Type B pancreatic cell (in vitro differentiated cells): ENCODE results near the gene MPP2. TPM values are rescaled to one million over a fixed set of nuclear protein-coding genes. Genes with fewer than 3 reads are reported as not detected.

Experiments used
- DNase-seq: peaks from one replicate; pipeline ENCODE4 v3.0.0; 2021; ENCODE audit warnings: mixed read lengths; ENCODE audit not compliant: unreplicated experiment; ENCODE audit errors: extremely low spot score
- H3K27ac Mint-ChIP-seq: 2 replicates; pipeline ENCODE4 v1.8.0; 2021; ENCODE audit warnings: mild to moderate bottlenecking, mixed read lengths
- H3K27me3 Mint-ChIP-seq: 2 replicates; pipeline ENCODE4 v1.8.0; 2021; ENCODE audit warnings: mixed read lengths
- H3K36me3 Mint-ChIP-seq: 2 replicates; pipeline ENCODE4 v1.8.0; 2021; ENCODE audit warnings: mixed read lengths
- H3K4me1 Mint-ChIP-seq: one replicate; pipeline ENCODE4 v1.8.0; 2021; ENCODE audit warnings: mixed read lengths; ENCODE audit not compliant: unreplicated experiment
- H3K4me3 Mint-ChIP-seq: 2 replicates; pipeline ENCODE4 v1.8.0; 2021; ENCODE audit warnings: mild to moderate bottlenecking, mixed read lengths
- H3K9me3 Mint-ChIP-seq: 2 replicates; pipeline ENCODE4 v1.8.0; 2021; ENCODE audit warnings: mixed read lengths
- CTCF ChIP-seq: fragments of 200-600 bp; sonication (generic); conservative IDR thresholded peaks from 2 replicates; pipeline ENCODE4 v1.5.0; 2021; ENCODE audit warnings: antibody characterized with exemption, mild to moderate bottlenecking
- total RNA-seq: library from RNA; stranded (reverse); gene quantifications from 2 replicates; pipeline ENCODE4 v1.2.1, GENCODE V29; 2021; ENCODE audit warnings: low replicate concordance

The MPP2 gene
- total RNA-seq, 1 donor from 2014 or later: 18.5 TPM

- no peak for DNase-seq
- no peak for TF ChIP-seq CTCF
- H3K4me3 Mint-ChIP-seq: no peak overlapping the region
- H3K36me3 Mint-ChIP-seq: no peaks in the 10 kb centered on the region
- no peak overlapping the region for H3K27ac Mint-ChIP-seq
- H3K4me1 Mint-ChIP-seq: peaks cover 4% of the 10 kb centered on the region
- H3K9me3 Mint-ChIP-seq: no peaks in the 10 kb centered on the region
- H3K27me3 Mint-ChIP-seq: no peaks in the 10 kb centered on the region
These were observed 17.1 kb downstream of the MPP2 start for GRCh38 chr17:43890240-43890639.

DNA sequence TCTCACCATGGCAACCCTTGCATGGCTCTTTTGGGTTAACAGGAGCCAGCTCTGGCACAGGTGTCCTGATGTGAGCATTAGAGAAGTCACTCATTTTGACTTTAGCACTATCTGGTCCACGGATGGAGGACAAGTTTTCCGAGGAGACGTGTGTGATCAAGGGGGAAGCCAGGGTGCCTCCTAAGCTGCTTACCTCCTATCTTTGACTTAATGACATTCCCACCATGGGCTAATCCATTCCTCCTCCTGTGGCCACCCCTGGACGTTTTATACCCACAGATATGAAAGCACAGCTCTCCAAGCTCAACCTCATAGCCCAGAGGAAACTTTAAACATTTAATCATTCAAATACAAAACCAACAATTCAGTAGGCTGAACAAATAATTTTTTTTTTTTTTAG is 18.8 kb downstream of the MPP2 start:
- no peak for TF ChIP-seq CTCF
- H3K27ac Mint-ChIP-seq: no peak overlapping the region
- DNase-seq: no peak

DNA sequence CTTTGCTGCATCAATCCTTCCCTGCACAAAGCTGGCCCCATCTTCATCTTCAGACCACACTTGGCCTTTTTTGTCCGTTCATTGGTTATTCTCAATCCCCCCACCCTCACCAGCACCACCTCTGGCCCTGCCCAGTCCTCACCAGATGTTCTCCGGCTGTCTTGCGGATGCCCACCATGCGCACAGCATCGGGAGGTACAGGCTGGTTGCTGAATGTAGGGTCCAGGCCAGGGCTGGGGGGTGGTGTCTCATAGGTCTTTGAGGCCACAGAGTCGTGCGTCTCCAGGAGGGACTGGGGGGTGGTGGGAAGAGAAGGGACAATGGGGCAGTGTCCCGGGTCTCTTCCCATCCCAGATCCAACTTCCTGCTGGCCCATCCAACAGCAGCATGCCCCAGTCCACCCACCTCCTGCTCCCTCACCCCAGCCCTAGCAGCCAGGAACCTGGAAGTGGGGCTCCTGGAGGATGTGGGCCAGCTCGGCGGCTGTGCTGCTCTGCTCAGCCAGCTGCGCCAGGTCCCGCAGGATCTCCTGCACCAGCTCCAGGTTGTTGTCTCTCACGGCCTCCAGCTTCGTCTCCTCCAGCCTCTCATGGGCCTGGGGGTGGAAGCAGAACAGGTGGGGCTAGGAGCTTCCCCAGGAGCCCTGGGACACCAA is 24.4 kb downstream of the MPP2 start:
- H3K9me3 Mint-ChIP-seq: no peaks in the 10 kb centered on the region
- H3K4me1 Mint-ChIP-seq: no peaks in the 10 kb centered on the region
- DNase-seq: no peak
- no peaks in the 10 kb centered on the region for H3K27me3 Mint-ChIP-seq
- no peaks in the 10 kb centered on the region for H3K36me3 Mint-ChIP-seq
- TF ChIP-seq CTCF: no peak
- no peak overlapping the region for H3K27ac Mint-ChIP-seq
- no peak overlapping the region for H3K4me3 Mint-ChIP-seq

More for the DNA sequence above, 18.8 kb downstream of the MPP2 start:
- Mint-ChIP-seq H3K4me3 (no peak overlapping the region), H3K4me1 (peaks cover 4% of the 10 kb centered on the region), H3K27me3 (no peaks in the 10 kb centered on the region), H3K9me3 (no peaks in the 10 kb centered on the region), H3K36me3 (no peaks in the 10 kb centered on the region)

GRCh38 chr17:43881758-43882505 is 25.4 kb downstream of the MPP2 start:
- H3K36me3 Mint-ChIP-seq: no peaks in the 10 kb centered on the region
- no peaks in the 10 kb centered on the region for H3K9me3 Mint-ChIP-seq
- DNase-seq: no peak
- H3K4me3 Mint-ChIP-seq: no peak overlapping the region
- H3K4me1 Mint-ChIP-seq: no peaks in the 10 kb centered on the region
- TF ChIP-seq CTCF: no peak
- H3K27ac Mint-ChIP-seq: no peak overlapping the region
- H3K27me3 Mint-ChIP-seq: no peaks in the 10 kb centered on the region

DNA sequence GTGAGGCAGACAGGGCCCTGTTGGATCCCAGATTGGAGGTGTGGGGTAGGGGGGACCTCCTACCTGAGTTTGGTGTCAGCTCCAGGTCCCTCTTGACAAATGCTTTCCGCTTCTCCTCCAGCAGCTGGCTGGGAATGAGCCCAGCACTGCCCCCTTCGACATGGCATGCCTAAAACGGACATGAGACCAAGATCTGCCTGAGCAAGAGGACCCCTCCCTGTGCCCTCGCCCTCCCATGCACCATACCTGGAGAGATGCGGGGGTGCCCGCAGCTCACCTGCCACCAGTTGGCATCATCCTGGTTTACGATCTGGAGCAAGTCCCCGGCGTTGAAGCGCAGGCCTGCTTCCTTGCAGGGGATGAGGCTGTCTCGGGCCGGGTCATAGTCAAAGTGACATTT is 26.2 kb downstream of the MPP2 start:
- no peak for DNase-seq
- Mint-ChIP-seq H3K36me3 (no peaks in the 10 kb centered on the region), H3K4me1 (no peaks in the 10 kb centered on the region), H3K27me3 (no peaks in the 10 kb centered on the region), H3K27ac (no peak overlapping the region), H3K9me3 (no peaks in the 10 kb centered on the region), H3K4me3 (no peak overlapping the region)
- no peak for TF ChIP-seq CTCF
